HEK293T (cell line): Measurements from ENCODE around the gene ZNF544.

ENCODE experiments used
- CTBP1 ChIP-seq: fragments of 450-650 bp; IDR thresholded peaks from 2 replicates; pipeline ENCODE4 v1.6.1; 2016; ENCODE audit warnings: borderline replicate concordance
- FOXA1 ChIP-seq: fragments of 450-650 bp; IDR thresholded peaks from 2 replicates; pipeline ENCODE4 v1.6.1; 2016; ENCODE audit warnings: mild to moderate bottlenecking

GRCh38 chr19:58217607-58218391 is 10.9 kb upstream of the ZNF544 start:
- TF ChIP-seq FOXA1 (no peak), CTBP1 (no peak)
